Colonic mucosa (tissue), 4 donors: ENCODE results near the gene PRADC1. TPM values are rescaled to one million over a fixed set of nuclear protein-coding genes. Genes with fewer than 3 reads are reported as not detected.

Source experiments
- DNase-seq: peaks from one replicate; pipeline ENCODE4 v3.0.0-alpha.2; 2020
- H3K27ac ChIP-seq: fragments of 200-600 bp; one replicate; pipeline ENCODE4 v1.8.0; 2021
- H3K27me3 ChIP-seq: fragments of 200-600 bp; one replicate; pipeline ENCODE4 v1.8.0; 2021
- H3K36me3 ChIP-seq: fragments of 200-600 bp; one replicate; pipeline ENCODE4 v1.8.0; 2021
- H3K4me1 ChIP-seq: fragments of 200-600 bp; one replicate; pipeline ENCODE4 v1.8.0; 2021; ENCODE audit warnings: mild to moderate bottlenecking
- H3K4me3 ChIP-seq: fragments of 200-600 bp; one replicate; pipeline ENCODE4 v1.8.0; 2021
- H3K9ac ChIP-seq, 2 donors: one replicate each; pipeline ENCODE4 v1.7.0; 2013; ENCODE audit warnings: control low read depth in 2 of 2, low read depth in 2 of 2, low read length in 2 of 2
- H3K9me3 ChIP-seq: fragments of 200-600 bp; one replicate; pipeline ENCODE4 v1.8.0; 2021
- CTCF ChIP-seq: fragments of 200-600 bp; IDR thresholded peaks from one replicate; pipeline ENCODE4 v1.8.0; 2022; ENCODE audit warnings: antibody characterized with exemption, mild to moderate bottlenecking
- intact Hi-C: fragments of 100-400 bp; cut with DNase I; formaldehyde crosslinking; loops from one replicate; pipeline ENCODE4 v1.14.1; 2022
- total RNA-seq, 2 donors: library from RNA; stranded (reverse); fragmentation: NEBNext Ultra II Directional in 1 of 2; extraction: Animal tissue kit (Norgen Biotek cat#: 25700) in 1 of 2; gene quantifications; one replicate each; pipeline ENCODE4 v1.2.1, GENCODE V29; 2021
- donor health status: healthy.
- donor health status: DM: no; HTN: no; CAD: no.
- donor health status: DM: no; HTN: no; CAD: no.

PRADC1 gene
- total RNA-seq, 2 donors from 2014 or later: 36.2 to 47.5 TPM

GRCh38 chr2:73232403-73233153 is 461 bp downstream of the PRADC1 start:
- H3K27ac ChIP-seq: peak overlapping the region; percentile 96
- H3K4me1 ChIP-seq: no peaks in the 10 kb centered on the region
- DNase-seq: peak; percentile 58
- no peaks in the 10 kb centered on the region for H3K27me3 ChIP-seq
- intact Hi-C loops: no loop called here
- H3K9me3 ChIP-seq: no peaks in the 10 kb centered on the region
- peak overlapping the region; percentile 76 for H3K4me3 ChIP-seq
- H3K9ac ChIP-seq: peak overlapping the region; percentile 76 to 99
- H3K36me3 ChIP-seq: no peaks in the 10 kb centered on the region
- TF ChIP-seq CTCF: no peak

- no peaks in the 10 kb centered on the region for H3K9me3 ChIP-seq
- no peak overlapping the region for H3K4me3 ChIP-seq
- no peak overlapping the region for H3K27ac ChIP-seq
- no peak for TF ChIP-seq CTCF
- H3K4me1 ChIP-seq: no peaks in the 10 kb centered on the region
- H3K9ac ChIP-seq: no peak overlapping the region
- H3K27me3 ChIP-seq: no peaks in the 10 kb centered on the region
- intact Hi-C loops: no loop called here
- no peak for DNase-seq
- no peaks in the 10 kb centered on the region for H3K36me3 ChIP-seq
These were observed 4.4 kb downstream of the PRADC1 start for GRCh38 chr2:73228631-73229030.

- DNase-seq: no peak
- H3K36me3 ChIP-seq: no peaks in the 10 kb centered on the region
- no peak overlapping the region for H3K4me3 ChIP-seq
- no peak overlapping the region for H3K27ac ChIP-seq
- H3K27me3 ChIP-seq: no peaks in the 10 kb centered on the region
- no peaks in the 10 kb centered on the region for H3K4me1 ChIP-seq
- intact Hi-C loops: no loop called here
- no peak overlapping the region for H3K9ac ChIP-seq
- no peaks in the 10 kb centered on the region for H3K9me3 ChIP-seq
- TF ChIP-seq CTCF: no peak
These were observed 6.0 kb downstream of the PRADC1 start for GRCh38 chr2:73227086-73227485.

GRCh38 chr2:73225513-73226360 is 7.3 kb downstream of the PRADC1 start:
- Histone ChIP-seq H3K9me3 (no peaks in the 10 kb centered on the region), H3K4me3 (no peak overlapping the region), H3K36me3 (no peaks in the 10 kb centered on the region), H3K4me1 (no peaks in the 10 kb centered on the region), H3K9ac (no peak overlapping the region), H3K27ac (no peak overlapping the region), H3K27me3 (no peaks in the 10 kb centered on the region)
- no peak for TF ChIP-seq CTCF
- intact Hi-C loops: no loop called here
- no peak for DNase-seq

- Histone ChIP-seq H3K27me3 (no peaks in the 10 kb centered on the region), H3K4me3 (no peak overlapping the region), H3K27ac (no peak overlapping the region), H3K36me3 (no peaks in the 10 kb centered on the region), H3K4me1 (no peaks in the 10 kb centered on the region), H3K9me3 (no peaks in the 10 kb centered on the region), H3K9ac (no peak overlapping the region)
- DNase-seq: no peak
- intact Hi-C loops: no loop called here
- no peak for TF ChIP-seq CTCF
These were observed 9.2 kb downstream of the PRADC1 start for GRCh38 chr2:73223821-73224220.
